ENCODE results near the gene TBCD.

The TBCD gene

GRCh38 chr17:82927661-82928601 lies 176.1 kb downstream of the TBCD start:
- H3K9me3 ChIP-seq = no peaks in the 10 kb centered on the region
- no peak overlapping the region for H3K4me2 ChIP-seq
- no peak for TF ChIP-seq Cebpa-rat (IDR thresholded peaks at IDR 0.05)
- no peak overlapping the region for H3K9ac ChIP-seq
- peaks cover 47% of the 10 kb centered on the region for H3K4me1 ChIP-seq
- peaks cover 38% of the 10 kb centered on the region for H4K20me1 ChIP-seq
- no peaks in the 10 kb centered on the region for H3K27me3 ChIP-seq
- peak overlapping the region; percentile 0; the same call in 1 of the 2 replicates for H3K27ac ChIP-seq
- peaks cover 90% of the 10 kb centered on the region for H3K36me3 ChIP-seq
- H3K4me3 ChIP-seq = no peak overlapping the region

GRCh38 chr17:82929011-82929622 lies 177.3 kb downstream of the TBCD start:
- Histone ChIP-seq H3K4me3 (no peak overlapping the region), H3K4me1 (peaks cover 35% of the 10 kb centered on the region), H3K36me3 (peaks cover 100% of the 10 kb centered on the region), H3K27me3 (no peaks in the 10 kb centered on the region), H3K27ac (no peak overlapping the region), H4K20me1 (peaks cover 27% of the 10 kb centered on the region), H3K4me2 (no peak overlapping the region), H3K9ac (no peak overlapping the region), H3K9me3 (no peaks in the 10 kb centered on the region)
- no peak for TF ChIP-seq Cebpa-rat (IDR thresholded peaks at IDR 0.05)

DNA sequence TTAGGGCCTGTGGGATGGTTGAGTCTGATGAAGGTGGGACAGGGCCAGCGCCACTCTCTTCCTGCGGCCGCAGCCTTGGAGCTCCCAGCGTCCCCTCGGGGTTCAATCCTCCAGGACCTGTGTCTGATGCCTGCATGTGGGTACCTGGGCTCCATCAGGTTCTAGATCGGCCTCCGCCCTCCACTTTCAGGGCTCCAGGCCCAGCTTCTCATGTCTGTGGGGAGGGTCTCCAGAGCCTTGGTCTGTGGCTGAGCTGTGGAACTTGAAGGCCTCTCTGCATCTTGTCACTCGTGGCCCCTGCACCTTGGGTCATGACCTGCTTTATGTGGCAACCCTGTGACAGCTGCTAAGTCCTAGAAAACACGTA lies 177.8 kb downstream of the TBCD start:
- H3K36me3 ChIP-seq = peaks cover 100% of the 10 kb centered on the region
- H3K4me1 ChIP-seq = peaks cover 30% of the 10 kb centered on the region
- no peak overlapping the region for H3K4me2 ChIP-seq
- no peak overlapping the region for H3K27ac ChIP-seq
- H3K27me3 ChIP-seq = no peaks in the 10 kb centered on the region
- TF ChIP-seq Cebpa-rat (IDR thresholded peaks at IDR 0.05) = no peak
- H3K9me3 ChIP-seq = no peaks in the 10 kb centered on the region
- no peak overlapping the region for H3K9ac ChIP-seq
- peaks cover 24% of the 10 kb centered on the region; the same call in 1 of the 2 replicates for H4K20me1 ChIP-seq
- no peak overlapping the region for H3K4me3 ChIP-seq

- Histone ChIP-seq H3K9me3 (no peaks in the 10 kb centered on the region), H3K4me3 (no peak overlapping the region), H3K4me1 (peaks cover 25% of the 10 kb centered on the region), H3K9ac (no peak overlapping the region), H4K20me1 (0 out of 2 replicates have a peak, but pooled peaks cover 24% of the 10 kb centered on the region), H3K27me3 (no peaks in the 10 kb centered on the region), H3K4me2 (no peak overlapping the region), H3K27ac (no peak overlapping the region), H3K36me3 (peaks cover 98% of the 10 kb centered on the region)
- TF ChIP-seq Cebpa-rat (IDR thresholded peaks at IDR 0.05) = no peak
These were observed 178.4 kb downstream of the TBCD start for GRCh38 chr17:82930043-82930923.

DNA sequence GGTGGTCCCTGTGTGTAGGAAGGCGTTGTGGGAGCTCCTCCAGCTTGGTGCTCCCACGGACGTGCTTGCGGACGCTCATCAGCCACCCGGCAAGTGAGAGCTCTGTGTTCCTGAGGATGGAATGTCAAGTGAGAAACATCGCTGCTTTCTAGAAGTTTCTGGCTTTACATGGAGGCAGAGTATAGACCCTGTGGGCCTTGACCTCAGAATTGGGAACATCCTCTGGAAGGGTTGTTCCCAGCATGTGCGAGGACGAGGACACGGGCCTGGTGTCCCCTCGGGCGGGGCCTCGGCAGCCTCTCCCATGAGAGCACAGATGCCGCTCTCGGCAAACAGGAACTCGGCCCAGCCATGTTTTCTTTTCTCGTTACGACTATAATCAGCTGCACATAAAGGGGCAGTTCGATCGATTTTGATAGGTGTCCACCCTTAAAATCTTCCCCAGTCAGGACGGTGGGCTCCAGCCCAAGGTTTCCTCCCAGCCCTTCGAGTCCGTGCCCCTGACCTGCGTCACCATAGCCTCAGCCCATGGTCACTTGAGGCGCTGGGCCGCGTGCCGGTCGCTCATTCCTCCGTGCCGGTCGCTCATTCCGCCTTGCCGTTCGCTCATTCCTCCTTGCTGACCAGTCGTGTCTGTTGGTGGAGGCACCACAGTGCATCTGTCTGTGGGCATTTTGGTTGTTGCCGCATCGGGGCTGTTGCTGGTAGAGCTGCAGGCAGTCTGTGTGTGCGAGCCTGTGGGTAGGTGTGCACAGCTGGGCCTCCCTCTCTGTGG lies 179.2 kb downstream of the TBCD start:
- no peak for TF ChIP-seq Cebpa-rat (IDR thresholded peaks at IDR 0.05)
- peaks cover 25% of the 10 kb centered on the region for H3K4me1 ChIP-seq

DNA sequence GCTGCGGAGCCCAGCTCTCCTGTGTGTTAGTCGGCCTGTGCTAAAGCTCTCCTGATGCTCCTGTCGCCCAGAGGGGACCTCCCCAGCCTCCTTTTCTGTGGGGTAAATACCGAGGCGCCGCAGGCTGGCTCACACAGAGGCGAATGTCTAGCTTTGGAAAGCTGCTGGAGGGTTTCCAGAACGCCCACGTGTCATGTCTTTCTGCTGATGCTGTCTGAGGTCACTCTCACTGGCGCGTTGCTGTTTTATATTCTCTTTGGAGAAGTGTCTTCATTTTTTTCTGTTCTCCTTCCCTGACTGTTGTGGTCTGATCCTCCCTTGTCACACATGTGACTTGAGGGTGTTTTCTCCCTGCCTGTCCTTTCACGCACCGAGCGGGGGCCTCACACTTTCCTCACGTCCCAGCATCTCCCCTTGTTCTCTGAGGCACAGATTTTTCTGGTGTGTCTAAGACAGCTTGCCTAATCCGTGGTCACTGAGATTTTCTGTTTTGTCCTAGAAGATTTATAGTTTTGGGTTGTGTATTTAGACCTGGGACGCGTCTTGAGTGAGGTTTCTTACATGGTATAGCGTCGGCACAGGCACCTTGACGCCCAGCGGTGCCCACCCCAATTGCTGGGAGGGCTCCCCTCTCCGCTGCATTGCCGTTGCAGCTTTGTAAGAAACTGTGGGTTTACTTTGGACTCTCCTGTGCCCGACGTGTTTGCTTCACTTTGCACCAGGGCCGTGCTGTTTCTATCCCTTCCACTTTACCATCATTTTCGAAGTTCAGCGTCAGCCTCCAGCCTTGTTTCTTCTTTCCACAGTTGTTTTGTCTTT lies 180.0 kb downstream of the TBCD start:
- Histone ChIP-seq H3K4me2 (no peak overlapping the region), H3K4me1 (peaks cover 22% of the 10 kb centered on the region), H3K4me3 (no peak overlapping the region), H3K27me3 (no peaks in the 10 kb centered on the region), H3K9me3 (no peaks in the 10 kb centered on the region), H3K9ac (no peak overlapping the region), H3K36me3 (peaks cover 98% of the 10 kb centered on the region), H3K27ac (no peak overlapping the region), H4K20me1 (peaks cover 39% of the 10 kb centered on the region; the same call in 1 of the 2 replicates)
- TF ChIP-seq Cebpa-rat (IDR thresholded peaks at IDR 0.05) = no peak

More for the DNA sequence above, 179.2 kb downstream of the TBCD start:
- Histone ChIP-seq H3K4me2 (no peak overlapping the region), H3K36me3 (peaks cover 98% of the 10 kb centered on the region), H3K27ac (no peak overlapping the region), H4K20me1 (peaks cover 31% of the 10 kb centered on the region; the same call in 1 of the 2 replicates), H3K9me3 (no peaks in the 10 kb centered on the region), H3K27me3 (no peaks in the 10 kb centered on the region), H3K4me3 (no peak overlapping the region), H3K9ac (no peak overlapping the region)

DNA sequence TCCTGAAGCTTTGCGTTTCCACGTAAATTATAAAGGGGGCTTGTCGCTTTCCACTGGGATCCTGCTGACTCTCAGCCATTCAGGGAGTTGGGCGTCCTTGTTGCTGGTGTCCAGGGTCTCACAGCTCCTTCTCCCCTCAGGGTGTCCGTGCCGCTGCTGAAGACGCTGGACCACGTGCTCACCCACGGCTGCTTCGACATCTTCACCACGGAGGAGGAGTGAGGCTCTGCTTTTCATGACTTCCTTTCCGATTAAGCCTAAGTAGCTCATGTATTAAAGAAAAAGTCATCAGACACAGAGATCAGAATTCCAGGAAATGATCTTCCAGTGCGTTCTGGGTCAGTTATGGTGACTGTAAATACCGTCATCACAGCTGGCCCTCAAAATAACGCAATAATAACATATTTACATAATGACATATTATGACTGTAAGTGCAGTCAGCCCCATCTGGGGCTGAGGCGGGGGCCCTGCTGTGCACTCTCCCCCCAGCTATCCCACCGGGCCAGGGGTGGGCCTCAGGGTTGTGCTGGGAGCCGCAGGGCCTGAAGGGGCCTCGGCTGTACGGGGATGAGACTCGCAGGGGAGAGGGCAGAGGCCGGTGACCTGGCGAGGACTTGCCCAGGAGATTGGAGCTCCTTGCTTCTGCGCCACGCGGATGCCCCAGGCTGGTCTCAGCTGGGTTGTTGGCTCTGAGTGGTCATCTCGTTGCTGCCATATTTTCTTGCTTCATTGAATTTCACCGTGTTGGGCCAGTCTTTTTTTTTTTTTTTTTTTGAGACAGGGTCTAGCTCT lies 180.8 kb downstream of the TBCD start:
- no peak for TF ChIP-seq Cebpa-rat (IDR thresholded peaks at IDR 0.05)
- Histone ChIP-seq H3K4me1 (peaks cover 15% of the 10 kb centered on the region), H3K4me2 (no peak overlapping the region), H3K9me3 (no peaks in the 10 kb centered on the region), H3K27ac (no peak overlapping the region), H3K4me3 (no peak overlapping the region), H3K9ac (no peak overlapping the region), H3K36me3 (peaks cover 98% of the 10 kb centered on the region), H3K27me3 (no peaks in the 10 kb centered on the region), H4K20me1 (peaks cover 39% of the 10 kb centered on the region; the same call in 1 of the 2 replicates)

DNA sequence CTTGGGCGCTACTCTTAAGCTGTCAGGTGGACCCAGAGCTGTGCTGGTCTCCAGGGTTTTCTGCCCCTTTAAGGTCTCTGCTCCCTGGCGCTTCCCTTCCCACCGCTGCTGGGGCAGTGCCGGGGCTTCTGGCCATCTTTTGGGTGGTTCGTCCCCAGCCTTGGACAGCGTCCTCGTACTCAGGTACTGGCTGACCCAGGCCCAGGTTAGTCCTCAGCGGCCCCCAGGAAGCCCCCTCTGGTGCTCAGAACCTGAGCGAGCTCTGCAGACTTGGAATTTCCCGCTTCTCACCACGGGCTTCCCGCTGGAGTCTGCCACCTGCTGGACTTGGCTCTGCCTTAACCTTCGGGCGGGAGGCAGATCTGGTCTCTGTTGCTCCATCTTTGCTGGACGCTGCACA lies 182.0 kb downstream of the TBCD start:
- H3K27me3 ChIP-seq = no peaks in the 10 kb centered on the region
- no peak for TF ChIP-seq Cebpa-rat (IDR thresholded peaks at IDR 0.05)
- peaks cover 15% of the 10 kb centered on the region for H3K4me1 ChIP-seq
- no peak overlapping the region for H3K4me3 ChIP-seq
- H3K27ac ChIP-seq = no peak overlapping the region
- H3K9me3 ChIP-seq = no peaks in the 10 kb centered on the region
- no peak overlapping the region for H3K9ac ChIP-seq
- peaks cover 98% of the 10 kb centered on the region for H3K36me3 ChIP-seq
- peaks cover 39% of the 10 kb centered on the region; the same call in 1 of the 2 replicates for H4K20me1 ChIP-seq
- H3K4me2 ChIP-seq = no peak overlapping the region
